Endodermal cell (in vitro differentiated cells): Measurements from ENCODE around the gene SLC2A1. TPM values are rescaled to one million over a fixed set of nuclear protein-coding genes. Genes with fewer than 3 reads are reported as not detected.

Source experiments
- DNase-seq: peaks from one replicate; pipeline ENCODE4 v3.0.0-alpha.2; 2017
- H3K27ac ChIP-seq: 2 replicates; pipeline ENCODE4 v1.5.1; 2013; ENCODE audit warnings: mild to moderate bottlenecking, low read depth, low read length, moderate library complexity
- H3K27me3 ChIP-seq: 2 replicates; pipeline ENCODE4 v1.6.1; 2013; ENCODE audit warnings: mild to moderate bottlenecking, low read length, moderate library complexity; ENCODE audit not compliant: insufficient read depth, control insufficient read depth, poor library complexity, severe bottlenecking
- H3K36me3 ChIP-seq: 2 replicates; pipeline ENCODE4 v1.7.0; 2013; ENCODE audit warnings: mild to moderate bottlenecking, low read length, moderate library complexity; ENCODE audit not compliant: control insufficient read depth, insufficient read depth
- H3K4me1 ChIP-seq: one replicate; pipeline ENCODE4 v1.7.0; 2013; ENCODE audit warnings: low read length; ENCODE audit not compliant: control insufficient read depth, insufficient read depth
- H3K4me3 ChIP-seq: 2 replicates; pipeline ENCODE4 v1.5.1; 2013; ENCODE audit warnings: mild to moderate bottlenecking, low read length, moderate library complexity
- H3K9ac ChIP-seq: 2 replicates; pipeline ENCODE4 v1.6.1; 2013; ENCODE audit warnings: mild to moderate bottlenecking, low read length, moderate library complexity; ENCODE audit not compliant: poor library complexity, severe bottlenecking; ENCODE audit errors: extremely low read depth
- H3K9me3 ChIP-seq: 2 replicates; pipeline ENCODE4 v1.6.1; 2013; ENCODE audit warnings: mild to moderate bottlenecking, low read length, moderate library complexity; ENCODE audit not compliant: control insufficient read depth
- H3K27ac Mint-ChIP-seq: 2 replicates; pipeline ENCODE4 v1.8.0; 2020; ENCODE audit warnings: mixed read lengths
- H3K27me3 Mint-ChIP-seq: 2 replicates; pipeline ENCODE4 v1.8.0; 2021; ENCODE audit warnings: mild to moderate bottlenecking, mixed read lengths; ENCODE audit not compliant: insufficient read depth
- H3K36me3 Mint-ChIP-seq: 2 replicates; pipeline ENCODE4 v1.8.0; 2020; ENCODE audit warnings: low read depth, mixed read lengths
- H3K4me1 Mint-ChIP-seq: 2 replicates; pipeline ENCODE4 v1.8.0; 2020; ENCODE audit warnings: mixed read lengths
- H3K4me3 Mint-ChIP-seq: 2 replicates; pipeline ENCODE4 v1.8.0; 2020; ENCODE audit warnings: mild to moderate bottlenecking, moderate library complexity, mixed read lengths
- H3K9me3 Mint-ChIP-seq: 2 replicates; pipeline ENCODE4 v1.8.0; 2020; ENCODE audit warnings: mild to moderate bottlenecking, mixed read lengths
- WGBS, 2 experiments: methylation state at CpG; one replicate each; pipeline versions ENCODE4 v1.1.5 to v1.1.7; 2013; ENCODE audit warnings: missing lambda C conversion rate in 2 of 2, mixed read lengths in 1 of 2; ENCODE audit not compliant: insufficient coverage in 1 of 2, insufficient read length in 1 of 2; 5-methylcytosine and 5-hydroxymethylcytosine counted together
- total RNA-seq, 2 donors: library from RNA; stranded (reverse); fragmentation: NEBNext Ultra II Directional in 1 of 2; extraction: Animal tissue kit (Norgen Biotek cat#: 25700) in 1 of 2; gene quantifications; 2 replicates in 1 of 2; 3 replicates in 1 of 2; pipeline ENCODE4 v1.2.1, GENCODE V29; 2021
- TF ChIP-seq, protein P1 (sequence below): fragments of 200-600 bp; sonication (generic); conservative IDR thresholded peaks from 2 replicates; pipeline ENCODE4 v1.5.0; 2021; ENCODE audit warnings: antibody characterized with exemption, mild to moderate bottlenecking

The SLC2A1 gene
- total RNA-seq, 2 donors from 2014 or later = 42.5 to 69.7 TPM

GRCh38 chr1:42945164-42945563, 13.5 kb downstream of the SLC2A1 start:
- H3K4me1 ChIP-seq = peaks cover 4% of the 10 kb centered on the region
- no peak for DNase-seq
- Mint-ChIP-seq H3K27me3 (no peaks in the 10 kb centered on the region), H3K4me1 (peaks cover 36% of the 10 kb centered on the region), H3K9me3 (no peaks in the 10 kb centered on the region), H3K36me3 (peaks cover 29% of the 10 kb centered on the region), H3K4me3 (no peak overlapping the region), H3K27ac (no peak overlapping the region)
- whole genome bisulfite sequencing, 2 experiments = 93 to 95% methylated on average over 5 to 6 of the region's 6 CpGs
- H3K9me3 ChIP-seq = no peaks in the 10 kb centered on the region
- peaks cover 16% of the 10 kb centered on the region for H3K36me3 ChIP-seq
- H3K4me3 ChIP-seq = no peak overlapping the region
- no peaks in the 10 kb centered on the region for H3K27me3 ChIP-seq
- H3K9ac ChIP-seq = no peak overlapping the region
- TF ChIP-seq, protein P1, sequence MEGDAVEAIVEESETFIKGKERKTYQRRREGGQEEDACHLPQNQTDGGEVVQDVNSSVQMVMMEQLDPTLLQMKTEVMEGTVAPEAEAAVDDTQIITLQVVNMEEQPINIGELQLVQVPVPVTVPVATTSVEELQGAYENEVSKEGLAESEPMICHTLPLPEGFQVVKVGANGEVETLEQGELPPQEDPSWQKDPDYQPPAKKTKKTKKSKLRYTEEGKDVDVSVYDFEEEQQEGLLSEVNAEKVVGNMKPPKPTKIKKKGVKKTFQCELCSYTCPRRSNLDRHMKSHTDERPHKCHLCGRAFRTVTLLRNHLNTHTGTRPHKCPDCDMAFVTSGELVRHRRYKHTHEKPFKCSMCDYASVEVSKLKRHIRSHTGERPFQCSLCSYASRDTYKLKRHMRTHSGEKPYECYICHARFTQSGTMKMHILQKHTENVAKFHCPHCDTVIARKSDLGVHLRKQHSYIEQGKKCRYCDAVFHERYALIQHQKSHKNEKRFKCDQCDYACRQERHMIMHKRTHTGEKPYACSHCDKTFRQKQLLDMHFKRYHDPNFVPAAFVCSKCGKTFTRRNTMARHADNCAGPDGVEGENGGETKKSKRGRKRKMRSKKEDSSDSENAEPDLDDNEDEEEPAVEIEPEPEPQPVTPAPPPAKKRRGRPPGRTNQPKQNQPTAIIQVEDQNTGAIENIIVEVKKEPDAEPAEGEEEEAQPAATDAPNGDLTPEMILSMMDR = no peak
- H3K27ac ChIP-seq = no peak overlapping the region

GRCh38 chr1:42944246-42944928, 14.3 kb downstream of the SLC2A1 start:
- Histone ChIP-seq H3K27me3 (no peaks in the 10 kb centered on the region), H3K4me3 (no peak overlapping the region), H3K9ac (no peak overlapping the region), H3K4me1 (peaks cover 5% of the 10 kb centered on the region), H3K9me3 (no peaks in the 10 kb centered on the region), H3K27ac (no peak overlapping the region), H3K36me3 (peaks cover 16% of the 10 kb centered on the region)
- 92 to 98% methylated on average over 5 to 9 of the region's 9 CpGs for WGBS, 2 experiments
- DNase-seq = no peak
- Mint-ChIP-seq H3K4me1 (peaks cover 32% of the 10 kb centered on the region), H3K4me3 (no peak overlapping the region), H3K9me3 (no peaks in the 10 kb centered on the region), H3K36me3 (peaks cover 30% of the 10 kb centered on the region), H3K27me3 (no peaks in the 10 kb centered on the region), H3K27ac (peak overlapping the region; percentile 72)
- TF ChIP-seq, protein P1 = no peak

- Histone ChIP-seq H3K9ac (no peak overlapping the region), H3K27me3 (no peaks in the 10 kb centered on the region), H3K9me3 (no peaks in the 10 kb centered on the region), H3K27ac (no peak overlapping the region), H3K4me3 (no peak overlapping the region), H3K36me3 (peaks cover 16% of the 10 kb centered on the region), H3K4me1 (peaks cover 7% of the 10 kb centered on the region)
- Mint-ChIP-seq H3K4me1 (peaks cover 28% of the 10 kb centered on the region), H3K9me3 (no peaks in the 10 kb centered on the region), H3K27me3 (no peaks in the 10 kb centered on the region), H3K4me3 (no peak overlapping the region), H3K27ac (peak overlapping the region; percentile 3), H3K36me3 (peaks cover 37% of the 10 kb centered on the region)
- no peak for DNase-seq
- WGBS, 2 experiments = 90 to 100% methylated on average over 3 to 6 of the region's 6 CpGs
- TF ChIP-seq, protein P1 = no peak
These were observed 14.9 kb downstream of the SLC2A1 start for GRCh38 chr1:42943728-42944127.
